GM18951 (cell line): ENCODE data around the gene C16orf86.

Experiments
- POLR2A ChIP-seq: IDR thresholded peaks from 4 replicates; pipeline ENCODE4 v1.6.1; 2011; ENCODE audit warnings: mild to moderate bottlenecking; ENCODE audit not compliant: insufficient read length, insufficient read depth; ENCODE audit errors: extremely low read depth
- in situ Hi-C: fragments of 300-500 bp; cut with MboI; formaldehyde crosslinking; loops from one replicate; pipeline ENCODE4 v1.12.0; 2022; ENCODE audit warnings: low sequenced_read_pairs, mixed read lengths, inconsistent platforms; ENCODE audit not compliant: unreplicated experiment

Gene C16orf86

DNA sequence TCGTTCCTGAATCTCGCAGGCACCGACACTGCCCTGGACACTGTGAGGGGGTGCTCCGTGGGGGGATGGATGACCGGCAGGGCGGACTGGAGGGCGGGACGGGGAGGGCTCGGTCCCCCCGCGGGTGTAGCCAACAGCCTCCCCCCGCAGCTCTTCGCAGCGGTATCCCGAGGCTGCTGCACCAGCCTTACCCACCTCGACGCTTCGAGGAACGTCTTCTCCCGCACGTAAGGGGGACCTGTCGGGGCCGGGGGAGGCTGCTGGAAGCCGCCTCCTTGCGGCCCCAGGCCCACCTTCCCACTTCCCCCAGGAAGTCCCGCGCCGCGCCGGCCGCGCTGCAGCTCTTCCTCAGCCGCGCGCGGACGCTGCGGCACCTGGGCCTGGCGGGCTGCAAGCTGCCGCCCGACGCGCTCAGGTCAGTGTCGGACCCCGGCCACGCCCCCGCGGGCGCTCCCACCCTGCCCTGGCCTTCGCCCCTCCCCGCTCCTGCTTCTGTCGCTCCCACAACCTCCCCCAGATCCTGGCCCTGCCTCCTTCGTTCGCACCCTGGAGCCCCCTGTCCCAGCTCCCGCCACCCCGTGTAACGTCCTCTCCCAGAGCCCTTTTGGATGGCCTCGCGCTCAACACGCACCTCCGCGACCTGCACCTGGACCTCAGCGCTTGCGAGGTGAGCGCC, 18.4 kb upstream of the C16orf86 start:
- in situ Hi-C loops: no loop called here
- TF ChIP-seq POLR2A: no peak

DNA sequence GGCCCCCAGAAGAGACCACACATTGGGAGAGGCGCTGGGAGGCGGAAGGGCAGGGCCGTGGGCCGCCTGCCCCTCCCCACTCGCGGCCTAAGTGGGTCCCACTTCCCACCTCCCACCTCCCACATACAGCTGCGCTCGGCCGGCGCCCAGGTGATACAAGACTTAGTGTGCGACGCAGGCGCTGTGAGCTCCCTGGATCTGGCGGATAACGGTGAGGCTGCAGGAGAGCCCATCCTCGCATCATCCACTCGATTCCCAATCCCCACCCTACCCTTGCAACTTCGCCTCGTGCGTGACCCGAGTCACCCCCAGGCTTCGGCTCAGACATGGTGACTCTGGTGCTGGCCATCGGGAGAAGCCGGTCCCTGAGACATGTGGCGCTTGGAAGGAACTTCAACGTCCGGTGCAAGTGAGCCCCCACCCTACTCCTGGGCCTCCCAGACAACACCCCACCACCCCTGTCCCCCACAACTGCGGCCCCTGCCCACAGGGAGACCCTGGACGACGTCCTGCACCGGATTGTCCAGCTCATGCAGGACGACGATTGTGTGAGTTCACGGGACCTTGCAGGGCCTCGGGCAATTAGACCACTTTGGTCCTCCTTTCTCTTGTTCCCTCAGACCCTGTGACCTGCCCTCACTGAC, 17.7 kb upstream of the C16orf86 start:
- in situ Hi-C loops: no loop called here
- no peak for TF ChIP-seq POLR2A

DNA sequence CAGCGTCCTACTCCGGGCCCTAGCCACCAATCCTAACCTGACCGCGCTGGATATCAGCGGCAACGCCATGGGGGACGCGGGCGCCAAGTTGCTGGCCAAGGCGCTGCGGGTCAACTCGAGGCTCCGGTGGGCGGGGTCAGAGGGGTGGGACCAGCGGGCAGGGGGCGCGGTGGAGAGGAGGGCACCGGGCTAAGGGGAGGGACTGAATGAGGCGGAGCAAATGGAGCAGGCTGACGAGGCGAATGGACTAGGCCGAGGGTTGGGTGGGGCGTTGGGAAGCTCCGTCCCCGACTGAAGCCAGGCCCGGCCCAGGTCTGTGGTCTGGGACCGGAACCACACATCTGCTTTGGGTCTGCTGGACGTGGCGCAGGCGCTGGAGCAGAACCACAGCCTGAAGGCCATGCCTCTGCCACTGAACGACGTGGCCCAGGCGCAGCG, 17.1 kb upstream of the C16orf86 start:
- no peak for TF ChIP-seq POLR2A
- in situ Hi-C loops: no loop called here

DNA sequence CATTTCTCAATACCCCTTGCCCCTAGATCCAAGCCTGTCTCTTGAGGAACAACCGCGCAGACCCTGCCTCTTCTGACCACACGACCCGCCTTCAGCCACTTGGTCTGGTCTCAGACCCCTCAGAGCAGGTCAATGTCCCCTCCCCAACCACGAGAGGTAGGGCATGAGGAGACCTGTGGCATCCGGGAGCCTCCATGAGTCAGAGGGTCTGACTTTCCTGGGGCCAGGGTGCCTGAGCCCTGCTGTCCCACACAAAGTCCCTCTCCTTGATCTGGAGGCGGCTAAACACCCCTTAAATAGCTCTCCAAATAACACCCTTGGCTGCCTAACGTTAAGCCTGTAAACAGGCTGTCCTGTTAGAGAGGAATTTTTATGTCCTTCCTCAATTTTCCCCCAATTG, 16.6 kb upstream of the C16orf86 start:
- no peak for TF ChIP-seq POLR2A
- in situ Hi-C loops: loop anchor here (25.0 kb wide), 1 partner anchor 387 kb away; no protein-coding TSS in a partner anchor

DNA sequence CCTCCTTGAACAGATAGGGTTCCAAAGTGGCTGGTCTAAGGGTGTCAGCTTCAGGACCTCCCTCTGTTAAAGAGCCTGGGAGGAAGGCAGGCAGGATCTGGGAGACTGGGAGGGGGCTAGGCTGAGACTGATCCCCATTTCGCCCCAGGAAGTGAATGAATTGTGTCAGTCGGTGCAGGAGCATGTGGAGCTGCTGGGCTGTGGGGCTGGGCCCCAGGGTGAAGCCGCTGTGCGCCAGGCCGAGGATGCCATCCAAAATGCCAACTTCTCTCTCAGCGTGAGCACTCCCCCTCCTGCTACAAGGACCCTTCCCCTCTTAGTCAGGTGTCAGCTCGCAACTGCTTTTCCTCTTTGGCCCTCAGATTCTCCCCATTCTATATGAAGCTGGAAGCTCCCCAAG, 15.6 kb upstream of the C16orf86 start:
- no peak for TF ChIP-seq POLR2A
- in situ Hi-C loops: loop anchor here (25.0 kb wide), 1 partner anchor 386 kb away; no protein-coding TSS in a partner anchor

DNA sequence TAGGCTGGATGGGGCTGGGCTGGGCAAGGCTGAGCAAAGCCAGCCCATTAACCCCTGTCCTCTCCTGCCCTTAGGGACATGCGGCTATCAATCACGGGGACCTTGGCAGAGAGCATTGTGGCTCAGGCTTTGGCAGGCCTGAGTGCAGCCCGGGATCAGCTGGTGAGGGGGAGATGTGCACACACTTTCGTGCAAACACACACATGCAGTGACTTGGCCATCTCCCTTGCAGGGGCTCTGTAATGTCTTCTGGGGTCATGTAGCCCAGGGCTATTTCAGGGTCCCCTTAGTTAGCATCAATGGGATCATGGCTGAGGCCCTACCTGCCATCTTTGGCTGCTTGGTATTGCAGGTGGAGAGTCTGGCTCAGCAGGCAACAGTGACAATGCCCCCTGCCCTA, 14.8 kb upstream of the C16orf86 start:
- TF ChIP-seq POLR2A: no peak
- in situ Hi-C loops: loop anchor here (25.0 kb wide), 1 partner anchor 385 kb away; no protein-coding TSS in a partner anchor

DNA sequence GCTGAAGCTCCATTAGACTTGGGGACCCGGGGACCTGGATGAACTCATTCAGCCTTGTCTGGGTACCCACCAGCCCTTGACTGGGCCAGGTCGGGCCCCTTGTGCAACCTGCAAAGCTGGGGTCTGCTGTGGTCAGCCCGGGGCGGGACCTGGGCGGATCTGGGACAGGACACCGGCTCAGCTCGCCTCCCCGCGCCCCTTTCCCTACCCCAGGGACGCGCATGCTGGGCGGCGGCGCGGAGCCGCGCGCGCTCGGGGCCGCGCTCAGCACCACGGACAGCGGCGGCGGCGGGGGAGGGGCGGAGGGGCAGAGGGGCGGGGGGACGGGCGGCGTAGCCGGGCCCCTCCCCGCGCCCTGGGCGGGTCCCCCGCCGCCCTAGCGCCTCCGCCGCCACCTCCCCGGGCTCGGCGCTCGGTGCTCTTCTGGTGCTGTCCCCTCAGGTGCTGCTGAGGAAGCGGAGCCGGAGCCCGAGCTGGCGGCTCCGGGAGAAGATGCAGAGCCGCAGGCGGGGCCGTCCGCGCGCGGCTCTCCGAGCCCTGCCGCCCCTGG, 14.0 kb upstream of the C16orf86 start:
- no peak for TF ChIP-seq POLR2A
- in situ Hi-C loops: loop anchor here (25.0 kb wide), 1 partner anchor 385 kb away; no protein-coding TSS in a partner anchor

DNA sequence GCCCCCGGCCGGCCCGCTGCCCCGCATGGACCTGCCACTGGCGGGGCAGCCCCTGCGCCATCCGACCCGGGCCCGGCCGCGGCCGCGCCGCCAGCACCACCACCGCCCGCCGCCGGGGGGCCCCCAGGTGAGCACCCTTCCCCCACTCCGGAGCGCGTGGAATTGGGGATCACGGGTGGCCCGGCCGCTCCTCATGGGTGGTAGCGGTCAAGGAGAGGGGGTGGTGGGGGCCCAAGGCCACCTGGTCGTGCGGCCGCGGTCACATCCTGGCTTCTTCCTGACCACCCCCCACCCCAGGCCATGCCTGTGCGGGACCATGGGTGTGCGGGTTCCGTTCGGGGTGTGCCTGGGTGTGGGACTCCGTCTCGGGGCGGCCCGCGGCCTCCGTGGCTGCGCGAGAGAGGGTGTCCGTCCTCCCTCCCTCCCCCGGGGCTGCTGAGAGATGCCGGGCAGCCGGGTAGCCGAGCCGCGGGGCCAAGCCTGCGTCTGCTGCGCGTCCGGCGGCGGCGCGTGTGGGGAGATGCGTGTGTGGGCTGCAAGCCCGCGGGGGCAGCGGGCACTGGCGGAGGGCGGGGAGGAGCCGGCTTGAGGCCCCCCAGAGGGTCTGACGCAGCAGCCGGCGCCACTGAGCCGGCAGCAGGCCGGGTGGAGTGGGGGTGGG, 13.4 kb upstream of the C16orf86 start:
- TF ChIP-seq POLR2A: no peak
- in situ Hi-C loops: loop anchor here (25.0 kb wide), 1 partner anchor 384 kb away; no protein-coding TSS in a partner anchor

DNA sequence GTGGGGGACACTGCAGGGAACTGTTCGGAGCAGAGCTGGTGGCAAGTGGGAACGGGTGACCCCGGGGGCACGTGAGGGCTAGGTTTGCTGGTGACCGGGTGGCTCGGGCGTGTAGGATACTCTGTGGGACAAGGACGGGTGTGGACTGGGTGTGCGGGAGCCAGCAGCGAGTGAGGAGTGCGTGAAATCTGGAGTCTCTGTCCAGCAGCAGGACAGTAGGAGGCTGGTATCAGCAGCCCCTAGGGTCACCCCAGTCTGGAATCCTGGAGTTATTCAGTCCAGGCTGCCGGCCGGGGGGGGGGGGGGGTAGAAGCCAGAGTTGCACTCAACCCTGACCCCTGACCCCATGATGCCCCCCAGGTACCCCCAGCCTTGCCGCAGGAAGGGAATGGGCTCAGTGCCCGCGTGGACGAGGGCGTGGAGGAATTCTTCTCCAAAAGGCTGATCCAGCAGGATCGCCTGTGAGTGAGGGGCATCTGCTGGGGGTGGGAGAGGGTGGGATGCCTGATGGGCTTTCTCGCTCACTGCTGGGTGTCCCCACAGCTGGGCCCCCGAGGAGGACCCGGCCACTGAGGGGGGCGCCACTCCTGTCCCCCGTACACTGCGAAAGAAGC, 12.7 kb upstream of the C16orf86 start:
- in situ Hi-C loops: loop anchor here (25.0 kb wide), 1 partner anchor 383 kb away; no protein-coding TSS in a partner anchor
- TF ChIP-seq POLR2A: no peak

DNA sequence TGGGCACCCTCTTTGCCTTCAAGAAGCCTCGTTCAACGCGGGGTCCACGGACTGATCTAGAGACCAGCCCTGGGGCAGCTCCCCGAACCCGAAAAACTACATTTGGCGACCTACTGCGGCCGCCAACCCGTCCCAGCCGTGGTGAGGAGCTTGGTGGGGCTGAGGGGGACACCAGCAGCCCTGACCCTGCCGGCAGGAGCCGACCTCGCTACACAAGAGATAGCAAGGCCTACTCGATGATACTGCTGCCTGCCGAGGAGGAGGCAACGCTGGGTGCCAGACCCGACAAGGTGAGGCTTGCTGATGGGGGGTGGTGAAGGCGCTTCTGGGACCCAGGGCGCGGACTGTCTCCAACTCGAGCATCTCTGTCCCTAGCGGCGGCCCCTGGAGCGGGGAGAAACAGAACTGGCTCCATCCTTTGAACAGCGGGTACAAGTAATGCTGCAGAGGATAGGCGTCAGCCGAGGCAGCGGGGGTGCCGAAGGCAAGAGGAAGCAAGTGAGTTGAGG, 12.2 kb upstream of the C16orf86 start:
- TF ChIP-seq POLR2A: no peak
- in situ Hi-C loops: loop anchor here (25.0 kb wide), 1 partner anchor 383 kb away; no protein-coding TSS in a partner anchor

DNA sequence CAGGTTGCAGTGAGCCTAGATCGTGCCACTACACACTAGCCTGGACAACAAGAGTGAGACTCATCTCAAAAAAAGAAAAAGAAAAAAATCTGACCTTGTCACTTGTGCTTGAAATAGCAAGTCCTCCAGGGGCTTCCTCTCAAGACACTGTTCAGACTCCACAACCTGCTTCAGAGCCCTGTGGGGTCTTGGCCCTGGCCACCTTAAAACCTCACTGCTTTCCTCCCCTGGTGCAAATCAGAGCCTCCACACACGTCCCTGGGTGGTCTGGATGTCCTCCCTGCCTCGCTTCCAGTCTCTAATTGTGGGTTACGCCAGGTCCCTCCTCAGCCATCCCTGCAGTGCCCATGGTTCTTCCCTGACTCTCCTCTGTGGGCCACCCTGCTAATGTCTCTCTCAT, 11.3 kb upstream of the C16orf86 start:
- no peak for TF ChIP-seq POLR2A
- in situ Hi-C loops: loop anchor here (25.0 kb wide), 1 partner anchor 382 kb away; no protein-coding TSS in a partner anchor

DNA sequence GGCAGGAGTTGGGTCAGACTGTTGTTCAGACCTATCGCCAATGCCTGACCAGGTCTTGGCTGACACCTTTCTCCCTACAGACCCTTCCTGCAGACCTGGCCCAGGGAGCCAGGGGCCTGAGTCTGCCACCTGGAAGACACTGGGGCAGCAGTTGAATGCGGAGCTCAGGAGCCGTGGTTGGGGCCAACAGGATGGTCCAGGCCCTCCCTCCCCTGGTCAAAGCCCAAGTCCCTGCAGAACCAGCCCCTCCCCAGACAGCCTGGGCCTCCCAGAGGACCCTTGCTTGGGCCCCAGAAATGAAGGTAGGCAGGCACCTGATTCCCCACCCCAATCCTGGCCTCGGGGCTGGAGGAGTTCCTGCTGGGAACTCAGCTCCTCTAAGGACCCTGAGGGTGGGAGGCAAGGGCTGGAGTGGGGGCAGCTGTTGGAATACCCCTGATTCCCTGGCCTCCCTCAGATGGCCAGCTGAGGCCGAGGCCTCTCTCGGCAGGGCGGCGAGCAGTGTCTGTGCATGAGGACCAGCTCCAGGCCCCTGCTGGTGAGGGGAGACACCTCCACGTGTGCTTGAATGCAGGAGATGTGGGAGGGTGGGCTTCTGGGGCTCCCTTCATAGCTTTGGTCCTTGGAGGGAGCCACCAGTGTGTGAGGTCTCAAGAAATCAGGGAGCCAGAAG, 10.1 kb upstream of the C16orf86 start:
- in situ Hi-C loops: loop anchor here (25.0 kb wide), 1 partner anchor 381 kb away; no protein-coding TSS in a partner anchor

More for the DNA sequence above, 10.1 kb upstream of the C16orf86 start:
- TF ChIP-seq POLR2A: no peak
